Left lung (tissue), 10 donors: Measurements from ENCODE around the gene SLC10A7. TPM values are rescaled to one million over a fixed set of nuclear protein-coding genes. Genes with fewer than 3 reads are reported as not detected.

Experiments used
- ATAC-seq: fragments of 200-7000 bp; cut with Tn5 transposase; one replicate; pipeline ENCODE4 v1.9.1; 2020; ENCODE audit warnings: moderate library complexity
- DNase-seq, 4 donors: peaks; one replicate each; pipeline ENCODE4 v3.0.0-alpha.2; 2013 to 2020
- H3K27ac ChIP-seq, 2 donors: fragments of 200-600 bp; sonication (generic) in 1 of 2; one replicate each; pipeline versions ENCODE4 v1.5.0 to v1.8.0; 2020 to 2021
- H3K27me3 ChIP-seq, 2 donors: fragments of 200-600 bp; sonication (generic) in 1 of 2; one replicate each; pipeline versions ENCODE4 v1.5.0 to v1.8.0; 2020 to 2021
- H3K36me3 ChIP-seq, 2 donors: fragments of 200-600 bp; sonication (generic) in 1 of 2; one replicate each; pipeline versions ENCODE4 v1.5.0 to v1.8.0; 2020 to 2021
- H3K4me1 ChIP-seq, 2 donors: fragments of 200-600 bp; one replicate each; pipeline ENCODE4 v1.8.0; 2021
- H3K4me3 ChIP-seq, 2 donors: fragments of 200-600 bp; sonication (generic) in 1 of 2; one replicate each; pipeline versions ENCODE4 v1.5.0 to v1.8.0; 2020 to 2021; ENCODE audit warnings: mild to moderate bottlenecking in 1 of 2
- H3K9me3 ChIP-seq, 2 donors: fragments of 200-600 bp; sonication (generic) in 1 of 2; one replicate each; pipeline versions ENCODE4 v1.5.0 to v1.8.0; 2020 to 2021
- CTCF ChIP-seq, 2 donors: fragments of 200-600 bp; sonication (generic) in 1 of 2; IDR thresholded peaks; one replicate each; pipeline versions ENCODE4 v1.5.0 to v1.8.0; 2021; ENCODE audit warnings: antibody characterized with exemption in 2 of 2
- intact Hi-C, 2 donors: fragments of 100-400 bp; cut with DNase I; formaldehyde crosslinking; loops; one replicate each; pipeline versions ENCODE4 v1.11.2 to v1.14.2; 2022
- polyA plus RNA-seq, 6 donors: library from polyadenylated mRNA; unstranded; fragments of 120-200 nt; gene quantifications; one replicate each; pipeline ENCODE4 v1.2.1, GENCODE V29; 2013; ENCODE audit not compliant: insufficient read length in 6 of 6
- total RNA-seq, 2 donors: library from RNA; stranded (reverse); fragmentation: NEBNext Ultra II Directional; extraction: Animal tissue kit (Norgen Biotek cat#: 25700); gene quantifications; one replicate each; pipeline ENCODE4 v1.2.1, GENCODE V29; 2021
- donor health status: DM: no; HTN: yes; CAD: no.
- donor health status: DM: no; HTN: no; CAD: no.

Gene SLC10A7
- total and polyA plus RNA-seq, 8 donors: 16.3 to 22.0 (median 18.1) TPM

GRCh38 chr4:146382194-146382593, 139.5 kb downstream of the SLC10A7 start:
- DNase-seq (no peak), ATAC-seq (no peak)
- no peak for TF ChIP-seq CTCF (IDR thresholded peaks at IDR 0.05)
- Histone ChIP-seq H3K4me1 (no peaks in the 10 kb centered on the region), H3K27me3 (no peaks in the 10 kb centered on the region), H3K9me3 (no peaks in the 10 kb centered on the region), H3K4me3 (no peak overlapping the region), H3K36me3 (no peaks in the 10 kb centered on the region), H3K27ac (no peak overlapping the region)
- intact Hi-C loops: no loop called here

GRCh38 chr4:146381263-146381872, 140.4 kb downstream of the SLC10A7 start:
- H3K27me3 ChIP-seq: no peaks in the 10 kb centered on the region
- no peak overlapping the region for H3K27ac ChIP-seq
- intact Hi-C loops: no loop called here
- H3K9me3 ChIP-seq: peaks cover 0 to 3% of the 10 kb centered on the region in 2 donors
- no peaks in the 10 kb centered on the region for H3K36me3 ChIP-seq
- DNase-seq (no peak), ATAC-seq (no peak)
- H3K4me1 ChIP-seq: no peaks in the 10 kb centered on the region
- no peak for TF ChIP-seq CTCF (IDR thresholded peaks at IDR 0.05)
- H3K4me3 ChIP-seq: no peak overlapping the region

GRCh38 chr4:146379744-146380143, 142.0 kb downstream of the SLC10A7 start:
- H3K27me3 ChIP-seq: no peaks in the 10 kb centered on the region
- ATAC-seq: no peak

GRCh38 chr4:146371812-146372211, 149.9 kb downstream of the SLC10A7 start:
- H3K27ac ChIP-seq: no peak overlapping the region
- intact Hi-C loops: no loop called here
- DNase-seq: no peak
- no peak for TF ChIP-seq CTCF (IDR thresholded peaks at IDR 0.05)
- no peak overlapping the region for H3K4me3 ChIP-seq
- no peaks in the 10 kb centered on the region for H3K4me1 ChIP-seq
- no peaks in the 10 kb centered on the region for H3K36me3 ChIP-seq
- H3K9me3 ChIP-seq: peaks cover 0 to 5% of the 10 kb centered on the region in 2 donors
- ATAC-seq: no peak
- no peaks in the 10 kb centered on the region for H3K27me3 ChIP-seq

More at GRCh38 chr4:146379744-146380143, 142.0 kb downstream of the SLC10A7 start:
- Histone ChIP-seq H3K4me3 (no peak overlapping the region), H3K36me3 (no peaks in the 10 kb centered on the region), H3K4me1 (no peaks in the 10 kb centered on the region), H3K27ac (no peak overlapping the region), H3K9me3 (peaks cover 0 to 5% of the 10 kb centered on the region in 2 donors)
- intact Hi-C loops: no loop called here
- DNase-seq: no peak
- TF ChIP-seq CTCF (IDR thresholded peaks at IDR 0.05): no peak

GRCh38 chr4:146370841-146371240, 150.9 kb downstream of the SLC10A7 start:
- ATAC-seq (no peak), DNase-seq (no peak)
- H3K4me1 ChIP-seq: no peaks in the 10 kb centered on the region
- intact Hi-C loops: no loop called here
- no peaks in the 10 kb centered on the region for H3K36me3 ChIP-seq
- no peak overlapping the region for H3K4me3 ChIP-seq
- H3K27me3 ChIP-seq: no peaks in the 10 kb centered on the region
- no peaks in the 10 kb centered on the region for H3K9me3 ChIP-seq
- H3K27ac ChIP-seq: no peak overlapping the region
- TF ChIP-seq CTCF (IDR thresholded peaks at IDR 0.05): no peak
